Stimulated activated CD4-positive, alpha-beta T cell treated with anti-CD3 and anti-CD28 coated beads, Interleukin-1b, Interleukin-23, amount 100 ng/mL, for 24 hours (primary cell): ENCODE measurements around the gene OSBPL6.
"Not testable (repeated sequence)": the region's sequence is repeated elsewhere in the genome, so short reads cannot be mapped to it uniquely, and the experiment has no call there.

Experiments used
- DNase-seq, 4 experiments: peaks; one replicate each; pipeline ENCODE4 v3.0.0-alpha.2; 2020; ENCODE audit warnings: low read depth in 4 of 4, low spot score in 1 of 4

Gene OSBPL6

GRCh38 chr2:178394859-178395258, 200.5 kb downstream of the OSBPL6 start:
- no peak for DNase-seq

GRCh38 chr2:178395295-178395694, 201.0 kb downstream of the OSBPL6 start:
- no peak for DNase-seq

GRCh38 chr2:178395941-178396570, 201.7 kb downstream of the OSBPL6 start:
- no peak for DNase-seq

GRCh38 chr2:178397002-178397605, 202.8 kb downstream of the OSBPL6 start:
- DNase-seq = no peak

GRCh38 chr2:178401994-178402437, 207.7 kb downstream of the OSBPL6 start:
- DNase-seq = no peak

- DNase-seq = no peak
Observed at GRCh38 chr2:178403671-178404306, 209.5 kb downstream of the OSBPL6 start.

- DNase-seq = no peak
Observed at GRCh38 chr2:178404368-178404767, 210.1 kb downstream of the OSBPL6 start.

- DNase-seq = no peak
Observed at GRCh38 chr2:178409261-178409660, 214.9 kb downstream of the OSBPL6 start.

GRCh38 chr2:178412047-178412446, 217.7 kb downstream of the OSBPL6 start:
- DNase-seq = no peak

- DNase-seq = not testable (repeated sequence)
Observed at GRCh38 chr2:178412453-178412852, 218.1 kb downstream of the OSBPL6 start.

GRCh38 chr2:178413472-178414265, 219.4 kb downstream of the OSBPL6 start:
- peak; percentile 37 to 70 (median 58) for DNase-seq

- DNase-seq = peak; percentile 46 to 71 (median 60)
Observed at GRCh38 chr2:178414266-178415247, 220.2 kb downstream of the OSBPL6 start.

- no peak for DNase-seq
Observed at GRCh38 chr2:178415979-178416378, 221.7 kb downstream of the OSBPL6 start.

GRCh38 chr2:178417916-178418315, 223.6 kb downstream of the OSBPL6 start:
- DNase-seq = no peak

GRCh38 chr2:178418426-178418825, 224.1 kb downstream of the OSBPL6 start:
- no peak for DNase-seq

GRCh38 chr2:178419123-178419522, 224.8 kb downstream of the OSBPL6 start:
- DNase-seq = no peak

- DNase-seq = no peak
Observed at GRCh38 chr2:178420463-178420999, 226.2 kb downstream of the OSBPL6 start.

- DNase-seq = no peak
Observed at GRCh38 chr2:178422097-178422496, 227.8 kb downstream of the OSBPL6 start.

GRCh38 chr2:178423746-178424145, 229.4 kb downstream of the OSBPL6 start:
- not testable (repeated sequence) for DNase-seq

- no peak for DNase-seq
Observed at GRCh38 chr2:178425255-178425827, 231.0 kb downstream of the OSBPL6 start.
